ENCODE data around the gene CD207.
"Not testable (repeated sequence)": the region's sequence is repeated elsewhere in the genome, so short reads cannot be mapped to it uniquely, and the experiment has no call there.

CD207 gene

DNA sequence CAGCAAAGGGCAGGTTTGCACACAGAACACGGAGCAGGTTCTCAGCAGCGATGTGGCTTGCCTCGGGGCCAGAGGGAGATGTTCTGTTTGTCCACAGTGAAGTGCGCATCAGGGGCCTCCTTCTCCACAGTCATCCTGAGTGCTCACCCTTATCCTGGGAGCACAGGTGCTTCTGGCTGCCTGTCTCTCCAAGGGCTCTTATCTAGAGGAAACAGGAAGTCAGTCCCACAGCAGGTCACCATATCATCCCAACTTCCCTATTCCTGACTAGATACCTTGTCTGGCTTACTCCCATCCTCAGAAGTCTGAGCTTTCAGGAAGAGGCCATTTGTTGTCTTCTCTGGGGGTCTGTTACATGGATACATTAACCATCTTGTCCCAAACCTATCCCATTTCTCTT, at the start of gene CD207:
CD207 (minus strand) TSS at position 174 of the 400 bp plus-strand sequence; CDS start at position 134, 40 bp downstream.
- DNase-seq, result no peak

GRCh38 chr2:70878543-70878942, 42.9 kb upstream of the CD207 start:
- DNase-seq, result not testable (repeated sequence)

DNA sequence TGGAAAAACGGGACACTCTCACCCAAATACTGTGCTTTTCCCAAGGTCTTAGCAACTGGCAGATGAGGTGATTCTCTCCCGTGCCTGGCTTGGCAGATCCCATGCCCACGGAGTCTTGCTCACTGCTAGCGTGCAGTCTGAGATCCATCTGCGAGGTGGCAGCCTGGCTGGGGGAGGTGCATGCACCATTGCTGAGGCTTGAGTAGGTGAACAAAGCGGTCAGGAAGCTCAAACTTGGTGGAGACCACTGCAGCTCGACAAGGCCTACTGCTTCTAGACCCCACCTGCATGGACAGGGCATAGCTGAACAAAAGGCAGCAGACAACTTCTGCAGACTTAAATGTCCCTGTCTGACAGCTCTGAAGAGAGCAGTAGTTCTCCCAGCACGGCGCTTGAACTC, 40.5 kb upstream of the CD207 start:
- not testable (repeated sequence) for DNase-seq

- DNase-seq, result no peak
These were observed 37.9 kb upstream of the CD207 start for GRCh38 chr2:70873541-70873940.

GRCh38 chr2:70871398-70872211, 36.0 kb upstream of the CD207 start:
- DNase-seq, result peak; percentile 28

DNA sequence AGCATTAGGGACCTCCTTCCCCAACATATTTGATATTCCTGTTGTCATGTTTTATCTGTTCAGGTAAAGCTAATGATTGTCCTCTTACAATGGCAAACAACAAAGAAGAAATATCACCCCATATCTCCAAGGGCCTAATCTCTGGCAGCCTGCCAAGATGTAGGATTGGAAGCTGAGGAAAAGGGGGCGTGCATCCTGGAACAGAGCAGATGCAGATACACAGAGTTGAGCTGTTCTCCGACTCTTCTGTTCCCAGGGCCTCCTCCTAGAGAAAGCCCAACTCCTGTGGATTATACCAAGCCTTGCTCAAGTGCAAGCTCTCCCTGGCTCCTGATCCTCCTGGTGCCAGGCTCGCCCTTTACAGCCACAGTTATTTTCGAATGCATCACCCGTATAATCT, 35.2 kb upstream of the CD207 start:
- no peak for DNase-seq

- DNase-seq, result no peak
These were observed 33.4 kb upstream of the CD207 start for GRCh38 chr2:70868970-70869369.

DNA sequence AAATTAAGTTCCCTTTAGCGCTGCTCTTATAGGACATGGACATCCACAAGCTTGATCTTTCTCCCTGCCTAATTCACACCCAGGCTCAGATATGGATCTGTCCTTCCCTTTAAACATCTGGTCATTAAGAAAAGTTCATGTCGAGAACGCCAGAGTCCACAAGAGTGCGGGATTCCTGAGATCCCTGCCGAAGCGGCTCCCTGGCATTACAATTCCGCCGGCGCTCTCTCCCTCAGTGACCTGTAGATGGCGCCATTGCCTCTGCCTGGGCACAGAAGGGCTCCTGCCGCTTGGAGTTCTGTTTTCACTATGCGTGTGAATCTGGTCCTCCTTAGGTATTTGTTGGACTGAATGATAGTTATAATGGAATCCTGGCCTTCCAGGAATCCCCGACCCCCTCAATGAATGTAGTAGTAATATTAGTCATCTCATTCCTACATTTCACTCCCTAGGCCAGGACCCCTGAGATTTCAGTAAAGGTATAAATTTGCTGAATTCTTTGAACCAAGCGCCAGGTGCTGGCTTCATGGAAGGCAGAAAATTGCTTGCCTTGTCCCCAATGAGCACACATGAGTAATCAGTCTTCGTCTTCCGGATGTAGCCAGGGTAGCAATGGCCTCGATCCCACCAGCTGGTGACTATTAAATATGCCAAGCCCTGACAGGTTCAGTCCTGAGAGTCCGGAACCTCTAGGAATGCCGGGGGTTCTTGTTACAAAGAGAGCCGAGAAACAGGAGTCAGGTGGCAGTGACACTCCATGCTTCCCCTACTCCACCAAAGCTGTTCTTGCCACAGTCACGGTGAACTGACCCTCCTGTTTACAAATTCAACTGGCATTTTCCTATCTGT, 26.4 kb upstream of the CD207 start:
- DNase-seq, result no peak

- no peak for DNase-seq
These were observed 20.1 kb upstream of the CD207 start for GRCh38 chr2:70855667-70856066.

GRCh38 chr2:70854411-70854810, 18.8 kb upstream of the CD207 start:
- DNase-seq, result no peak

DNA sequence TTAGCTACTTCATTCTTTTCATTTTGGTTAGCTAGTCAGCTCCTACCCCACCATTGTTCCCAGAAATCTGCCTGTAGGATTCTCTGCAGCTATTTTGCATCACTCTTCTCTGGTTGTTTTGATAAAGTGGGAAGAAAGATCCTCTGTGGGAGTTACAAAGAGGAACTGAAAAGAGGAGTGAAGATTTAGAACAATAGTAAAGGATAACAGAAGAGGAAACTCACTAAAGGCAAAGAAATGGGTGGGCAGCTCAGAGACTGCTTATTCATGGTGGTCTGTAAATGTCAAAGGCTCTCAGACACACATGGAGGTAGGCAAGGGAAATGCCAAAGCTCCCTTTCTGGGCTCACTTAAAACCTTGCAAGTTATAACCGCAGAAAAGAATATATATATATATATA, 17.2 kb upstream of the CD207 start:
- DNase-seq, result no peak

DNA sequence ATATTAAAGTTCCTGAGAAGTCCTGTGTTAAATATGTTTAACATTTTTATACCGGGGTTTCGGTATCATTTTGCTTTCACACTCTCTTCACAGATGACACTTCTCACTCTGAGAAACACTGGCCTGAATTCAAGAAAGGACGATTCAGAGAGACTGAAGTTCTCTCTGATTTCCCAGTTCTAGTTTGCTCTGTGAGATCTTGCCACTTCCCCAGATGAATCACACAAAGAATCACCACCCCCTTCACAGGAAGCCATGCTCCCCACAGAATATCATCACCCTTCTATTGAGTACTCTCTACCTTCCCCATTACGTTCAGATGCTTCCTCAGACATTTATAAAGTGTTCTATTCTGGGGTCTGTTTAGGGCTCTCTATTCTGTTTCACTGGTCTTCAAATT, 16.1 kb upstream of the CD207 start:
- DNase-seq, result no peak

GRCh38 chr2:70850925-70851324, 15.3 kb upstream of the CD207 start:
- no peak for DNase-seq

DNA sequence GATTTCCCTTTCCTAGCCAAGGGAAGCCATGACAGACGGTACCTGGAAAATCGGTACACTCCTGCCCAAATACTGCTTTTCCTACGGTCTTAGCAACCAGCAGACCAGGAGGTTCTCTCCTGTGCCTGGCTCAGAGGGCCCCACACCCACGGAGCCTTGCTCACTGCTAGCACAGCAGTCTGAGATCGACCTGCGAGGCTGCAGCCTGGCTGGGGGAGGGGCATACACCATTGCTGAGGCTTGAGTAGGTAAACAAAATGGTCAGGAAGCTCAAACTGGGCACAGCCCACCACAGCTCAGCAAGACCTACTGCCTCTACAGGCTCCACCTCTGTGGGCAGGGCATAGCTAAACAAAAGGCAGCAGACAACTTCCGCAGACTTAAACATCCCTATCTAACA, 6.8 kb upstream of the CD207 start:
- no peak for DNase-seq

GRCh38 chr2:70837980-70838925, 2.6 kb upstream of the CD207 start:
- no peak for DNase-seq

GRCh38 chr2:70834881-70835280, 735 bp downstream of the CD207 start:
- DNase-seq, result no peak

GRCh38 chr2:70834106-70834505, 1.5 kb downstream of the CD207 start:
- DNase-seq, result no peak

GRCh38 chr2:70833246-70833645, 2.4 kb downstream of the CD207 start:
- DNase-seq, result no peak

- no peak for DNase-seq
These were observed 3.2 kb downstream of the CD207 start for GRCh38 chr2:70832386-70832785.

GRCh38 chr2:70831861-70832260, 3.8 kb downstream of the CD207 start:
- DNase-seq, result no peak

- DNase-seq, result no peak
These were observed 5.2 kb downstream of the CD207 start for GRCh38 chr2:70830366-70830765.

DNA sequence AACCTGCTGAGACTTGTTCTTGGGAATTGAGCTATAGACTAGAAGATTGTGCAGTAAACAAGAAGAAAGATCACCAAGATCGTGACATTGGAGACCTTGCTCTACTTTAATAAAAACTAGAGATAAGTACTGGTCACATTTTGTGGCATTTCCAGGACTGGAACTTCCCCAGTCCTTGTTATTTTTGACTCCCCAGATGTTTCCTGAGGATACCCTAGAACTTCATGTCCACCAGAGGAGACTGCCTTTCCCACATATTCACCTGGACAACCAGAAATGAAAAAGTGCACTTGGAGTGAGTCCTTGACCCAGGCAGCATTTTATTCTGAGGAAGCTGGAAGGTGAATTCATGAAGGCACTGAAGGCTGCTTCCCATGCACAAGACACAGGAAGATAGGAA, 5.7 kb downstream of the CD207 start:
- no peak for DNase-seq

All from SIG-M5 (cell line).